GM23338 (cell line): ENCODE measurements around the gene NNAT. TPM values are rescaled to one million over a fixed set of nuclear protein-coding genes. Genes with fewer than 3 reads are reported as not detected.

ENCODE experiments used
- ATAC-seq: fragments of 200-7000 bp; cut with Tn5 transposase; 3 replicates; pipeline ENCODE4 v1.9.1; 2020
- DNase-seq: peaks from one replicate; pipeline ENCODE4 v3.0.0-alpha.2; 2015; ENCODE audit warnings: low spot score
- H2AFZ ChIP-seq: fragments of 200-600 bp; sonication (generic); 2 replicates; pipeline ENCODE4 v1.8.0; 2016; ENCODE audit warnings: antibody characterized with exemption, mild to moderate bottlenecking, moderate library complexity
- H3F3A ChIP-seq: fragments of 200-600 bp; sonication (generic); replicated peaks from 2 replicates; pipeline ENCODE4 v1.8.0; 2017; ENCODE audit warnings: antibody characterized with exemption, mixed run types, low read depth
- H3K27ac ChIP-seq: fragments of 200-600 bp; sonication (generic); 2 replicates; pipeline ENCODE4 v1.6.1; 2016; ENCODE audit warnings: low read depth
- H3K27me3 ChIP-seq: fragments of 200-600 bp; sonication (generic); 2 replicates; pipeline ENCODE4 v1.8.0; 2016; ENCODE audit warnings: mild to moderate bottlenecking, mixed run types, moderate library complexity; ENCODE audit not compliant: insufficient read depth
- H3K36me3 ChIP-seq: fragments of 200-600 bp; sonication (generic); 2 replicates; pipeline ENCODE4 v1.8.0; 2016; ENCODE audit warnings: mild to moderate bottlenecking; ENCODE audit not compliant: insufficient read depth
- H3K4me1 ChIP-seq: fragments of 200-600 bp; sonication (generic); 2 replicates; pipeline ENCODE4 v1.8.0; 2016; ENCODE audit warnings: mild to moderate bottlenecking, moderate library complexity; ENCODE audit not compliant: insufficient read depth
- H3K4me2 ChIP-seq: fragments of 200-600 bp; sonication (generic); 2 replicates; pipeline ENCODE4 v1.7.1; 2017; ENCODE audit warnings: mixed run types
- H3K4me3 ChIP-seq: fragments of 200-600 bp; sonication (generic); 2 replicates; pipeline ENCODE4 v1.6.1; 2016; ENCODE audit warnings: mixed run types
- H3K79me2 ChIP-seq: fragments of 200-600 bp; sonication (generic); replicated peaks from 2 replicates; pipeline ENCODE4 v1.8.0; 2017; ENCODE audit warnings: mild to moderate bottlenecking; ENCODE audit not compliant: insufficient read depth
- H3K9me2 ChIP-seq: fragments of 200-600 bp; sonication (generic); 2 replicates; pipeline ENCODE4 v1.8.0; 2017; ENCODE audit not compliant: insufficient read depth
- H4K20me1 ChIP-seq: fragments of 200-600 bp; sonication (generic); replicated peaks from 2 replicates; pipeline ENCODE4 v1.8.0; 2017; ENCODE audit warnings: mild to moderate bottlenecking; ENCODE audit not compliant: insufficient read depth
- H3K27ac Mint-ChIP-seq: 2 replicates; pipeline ENCODE4 v1.8.0; 2020; ENCODE audit warnings: inconsistent platforms, mild to moderate bottlenecking, moderate library complexity, mixed read lengths
- H3K27me3 Mint-ChIP-seq: 3 replicates; pipeline ENCODE4 v1.8.0; 2022; ENCODE audit warnings: low read depth, mild to moderate bottlenecking, moderate library complexity, mixed read lengths, inconsistent platforms; ENCODE audit not compliant: insufficient read depth, poor library complexity
- H3K36me3 Mint-ChIP-seq: 3 replicates; pipeline ENCODE4 v1.8.0; 2021; ENCODE audit warnings: low read depth, mild to moderate bottlenecking, inconsistent platforms, moderate library complexity, mixed read lengths
- H3K4me1 Mint-ChIP-seq: 3 replicates; pipeline ENCODE4 v1.8.0; 2020; ENCODE audit warnings: mild to moderate bottlenecking, inconsistent platforms, mixed read lengths
- H3K4me3 Mint-ChIP-seq: 3 replicates; pipeline ENCODE4 v1.8.0; 2021; ENCODE audit warnings: moderate library complexity, mild to moderate bottlenecking, inconsistent platforms, mixed read lengths
- H3K9me3 Mint-ChIP-seq: 3 replicates; pipeline ENCODE4 v1.8.0; 2020; ENCODE audit warnings: moderate library complexity, mild to moderate bottlenecking, inconsistent platforms, mixed read lengths
- CREB1 ChIP-seq: fragments of 250-450 bp; sonication (Bioruptor Pico); IDR thresholded peaks from 2 replicates; pipeline ENCODE4 v1.5.0; 2020; ENCODE audit warnings: low read depth, mild to moderate bottlenecking, moderate library complexity
- ETS1 ChIP-seq: IDR thresholded peaks from 2 replicates; pipeline ENCODE4 v1.6.1; 2016; ENCODE audit warnings: antibody characterized with exemption
- EZH2 ChIP-seq: fragments of 200-600 bp; sonication (generic); IDR thresholded peaks from one replicate; pipeline ENCODE4 v1.8.0; 2017; ENCODE audit warnings: antibody characterized with exemption, mild to moderate bottlenecking, low read depth; ENCODE audit not compliant: unreplicated experiment
- EZH2phosphoT487 ChIP-seq: fragments of 200-600 bp; sonication (generic); IDR thresholded peaks from one replicate; pipeline ENCODE4 v1.8.1; 2018; ENCODE audit warnings: antibody characterized with exemption; ENCODE audit not compliant: unreplicated experiment
- JUNB ChIP-seq: IDR thresholded peaks from one replicate; pipeline ENCODE4 v1.6.1; 2016; ENCODE audit warnings: antibody characterized with exemption; ENCODE audit not compliant: unreplicated experiment
- NANOG ChIP-seq: IDR thresholded peaks from 2 replicates; pipeline ENCODE4 v1.6.1; 2016; ENCODE audit warnings: antibody characterized with exemption, borderline replicate concordance
- POLR2AphosphoS5 ChIP-seq: IDR thresholded peaks from 2 replicates; pipeline ENCODE4 v1.6.1; 2016; ENCODE audit warnings: antibody characterized with exemption, low read depth
- REST ChIP-seq: IDR thresholded peaks from one replicate; pipeline ENCODE4 v1.6.1; 2018; ENCODE audit warnings: antibody characterized with exemption; ENCODE audit not compliant: unreplicated experiment
- STAT1 ChIP-seq: IDR thresholded peaks from one replicate; pipeline ENCODE4 v1.6.1; 2016; ENCODE audit warnings: antibody characterized with exemption; ENCODE audit not compliant: unreplicated experiment
- ZNF114 ChIP-seq: fragments of 250-450 bp; sonication (Bioruptor Pico); IDR thresholded peaks from 2 replicates; pipeline ENCODE4 v1.5.0; 2020; ENCODE audit warnings: mild to moderate bottlenecking, moderate library complexity
- ZNF331 ChIP-seq: fragments of 250-450 bp; sonication (Bioruptor Pico); IDR thresholded peaks from 2 replicates; pipeline ENCODE4 v1.5.0; 2020; ENCODE audit warnings: low read depth, mild to moderate bottlenecking, moderate library complexity
- ZNF462 ChIP-seq: fragments of 250-450 bp; sonication (Bioruptor Pico); IDR thresholded peaks from 2 replicates; pipeline ENCODE4 v1.5.0; 2020; ENCODE audit warnings: mild to moderate bottlenecking, moderate library complexity
- polyA plus RNA-seq: library from polyadenylated mRNA; unstranded; fragments of >200 nt; fragmentation: Nextera tagmentation; extraction: Ambion mirVana; gene quantifications from 2 replicates; pipeline ENCODE4 v1.2.1, GENCODE V29; 2016
- total RNA-seq: library from RNA; depleted of rRNA; stranded (reverse); fragments of >200 nt; shearing (Covaris generic); gene quantifications from 2 replicates; pipeline ENCODE4 v1.2.3, GENCODE V29; 2014

NNAT gene
- total and polyA plus RNA-seq, 2 experiments from 2014 or later: 4.3 to 4.9 TPM

- TF ChIP-seq ETS1: no peak
- TF ChIP-seq STAT1: no peak
These were observed 18.4 kb upstream of the NNAT start (continued) for GRCh38 chr20:37502654-37503053.

- Histone ChIP-seq H3K36me3 (no peaks in the 10 kb centered on the region), H3F3A (no peaks in the 10 kb centered on the region), H3K4me1 (peaks cover 17% of the 10 kb centered on the region), H3K79me2 (no peaks in the 10 kb centered on the region), H3K27ac (no peak overlapping the region), H3K4me3 (no peak overlapping the region), H3K27me3 (no peaks in the 10 kb centered on the region), H2AFZ (no peak overlapping the region), H4K20me1 (peaks cover 12% of the 10 kb centered on the region; the same call in 1 of the 2 replicates), H3K9me2 (peaks cover 21% of the 10 kb centered on the region), H3K4me2 (no peak overlapping the region)
- Mint-ChIP-seq H3K27ac (no peak overlapping the region), H3K4me1 (no peaks in the 10 kb centered on the region; the same call in 2 of the 3 replicates), H3K27me3 (no peaks in the 10 kb centered on the region), H3K9me3 (no peaks in the 10 kb centered on the region), H3K4me3 (no peak overlapping the region), H3K36me3 (no peaks in the 10 kb centered on the region)
- no peak for ATAC-seq
- DNase-seq: no peak
- no peak for TF ChIP-seq ZNF331
- no peak for TF ChIP-seq EZH2
- no peak for TF ChIP-seq ZNF114 (CRISPR knock-in tag)
- TF ChIP-seq REST: no peak
- no peak for TF ChIP-seq STAT1
- TF ChIP-seq EZH2phosphoT487: no peak
- TF ChIP-seq JUNB: no peak
- TF ChIP-seq POLR2AphosphoS5: no peak
- no peak for TF ChIP-seq CREB1 (CRISPR knock-in tag)
- TF ChIP-seq NANOG: no peak
- no peak for TF ChIP-seq ETS1
- TF ChIP-seq ZNF462 (CRISPR knock-in tag): no peak
These were observed 17.7 kb upstream of the NNAT start for GRCh38 chr20:37503256-37503927.
